Thyroid gland (tissue), 4 donors: ENCODE measurements around the gene RIPK3. TPM values are rescaled to one million over a fixed set of nuclear protein-coding genes. Genes with fewer than 3 reads are reported as not detected.

Source experiments
- DNase-seq, 2 donors: peaks; one replicate each; pipeline ENCODE4 v3.0.0-alpha.2; 2019
- H3K27ac ChIP-seq, 3 donors: fragments of 200-600 bp; sonication (generic); 1 replicate in 2 of 3; 2 replicates in 1 of 3; pipeline ENCODE4 v1.5.1; 2016 to 2019; ENCODE audit warnings: mild to moderate bottlenecking in 1 of 3, moderate library complexity in 1 of 3
- H3K27me3 ChIP-seq: fragments of 200-600 bp; sonication (generic); one replicate; pipeline ENCODE4 v1.5.1; 2019
- H3K36me3 ChIP-seq, 2 donors: fragments of 200-600 bp; sonication (generic); one replicate each; pipeline ENCODE4 v1.5.1; 2016 to 2019
- H3K4me1 ChIP-seq, 2 donors: fragments of 200-600 bp; sonication (generic); one replicate each; pipeline ENCODE4 v1.5.1; 2017 to 2019
- H3K4me3 ChIP-seq, 3 donors: fragments of 200-600 bp; sonication (generic); replicated peaks in 1 of 3; 1 replicate in 2 of 3; 2 replicates in 1 of 3; pipeline ENCODE4 v1.5.1; 2016; ENCODE audit warnings: mild to moderate bottlenecking in 1 of 3
- H3K9me3 ChIP-seq: fragments of 200-600 bp; sonication (generic); one replicate; pipeline ENCODE4 v1.5.1; 2017
- CTCF ChIP-seq, 6 experiments: fragments of 200-600 bp in 3 of 6; fragments of 450-650 bp in 3 of 6; sonication (generic) in 3 of 6; IDR thresholded peaks; one replicate each; pipeline ENCODE4 v1.5.1; 2016 to 2019; ENCODE audit warnings: antibody characterized with exemption in 6 of 6, mild to moderate bottlenecking in 2 of 6, inconsistent platforms in 1 of 6, moderate library complexity in 1 of 6
- POLR2A ChIP-seq, 2 donors: fragments of 450-650 bp; IDR thresholded peaks; one replicate each; pipeline ENCODE4 v1.6.1; 2017; ENCODE audit warnings: antibody characterized with exemption in 2 of 2, mild to moderate bottlenecking in 2 of 2, moderate library complexity in 1 of 2
- WGBS, 2 donors: methylation state at CpG; one replicate each; pipeline ENCODE4 v1.1.5; 2017; 5-methylcytosine and 5-hydroxymethylcytosine counted together
- intact Hi-C: fragments of 100-400 bp; cut with DNase I; formaldehyde crosslinking; loops from one replicate; pipeline ENCODE4 v1.15.1; 2023
- small RNA-seq: library from RNA; depleted of rRNA; stranded (forward); fragments of <200 nt; gene quantifications from one replicate; pipeline ENCODE3, GENCODE V24; 2016
- total RNA-seq, 4 donors: library from RNA; depleted of rRNA; stranded (reverse); fragments of >200 nt; gene quantifications; one replicate each; pipeline ENCODE4 v1.2.3, GENCODE V29; 2016

Gene RIPK3
- total RNA-seq, 4 donors from 2014 or later: 12.4 to 21.3 (median 18.4) TPM

- no peaks in the 10 kb centered on the region for H3K9me3 ChIP-seq
- H3K4me3 ChIP-seq: no peak overlapping the region
- peaks cover 4 to 12% of the 10 kb centered on the region in 2 donors for H3K4me1 ChIP-seq
- intact Hi-C loops: no loop called here
- TF ChIP-seq CTCF (IDR thresholded peaks at IDR 0.05) (no peak), POLR2A (IDR thresholded peaks at IDR 0.05) (no peak)
- no peaks in the 10 kb centered on the region for H3K27me3 ChIP-seq
- WGBS, 2 donors: 98% methylated on average over 5 of the region's 5 CpGs
- no peak for DNase-seq
- H3K36me3 ChIP-seq: peaks cover 7 to 13% of the 10 kb centered on the region in 2 donors
- H3K27ac ChIP-seq: no peak overlapping the region
These were observed 52.8 kb downstream of the RIPK3 start for GRCh38 chr14:24286996-24287395.

Small RNA genes within 50 kb of the gene (small RNA-seq; reads per million reads assigned to genes)
- not detected for gene RF00026

Other genes starting within 250 kb of the RIPK3 start
- gene PCK2, start 245.7 kb downstream of the RIPK3 start, total RNA-seq: 10 to 100 TPM; 29.8 to 47.4 (median 39.3) TPM
- gene DCAF11, start 225.2 kb downstream of the RIPK3 start, total RNA-seq: 100 to 1,000 TPM in 3 of 4 donors, 10 to 100 TPM in 1; 90.6 to 155 (median 132) TPM
- 10 to 100 TPM in 2 of 4 donors, 1 to 10 TPM in 2; 2.1 to 11.7 (median 8.4) TPM for gene NRL, start 225.0 kb downstream of the RIPK3 start, total RNA-seq
- gene FITM1, start 209.3 kb downstream of the RIPK3 start, total RNA-seq: 1 to 10 TPM in 2 of 4 donors, under 1 TPM in 1, not detected in 1; 0.63 to 3.5 (median 2.7) TPM
- gene PSME1, start 203.8 kb downstream of the RIPK3 start, total RNA-seq: 100 to 1,000 TPM; 117 to 193 (median 186) TPM
- gene EMC9, start 198.4 kb downstream of the RIPK3 start, total RNA-seq: 10 to 100 TPM in 3 of 4 donors, 1 to 10 TPM in 1; 8.3 to 25.5 (median 16.9) TPM
- 10 to 100 TPM; 31.3 to 66.6 (median 47.5) TPM for gene PSME2, start 193.4 kb downstream of the RIPK3 start, total RNA-seq
- 100 to 1,000 TPM in 1 of 4 donors, 10 to 100 TPM in 3; 30.6 to 106 (median 67.6) TPM for gene RNF31, start 192.5 kb downstream of the RIPK3 start, total RNA-seq
- 10 to 100 TPM; 55.1 to 92.3 (median 70.0) TPM for gene IRF9, start 178.7 kb downstream of the RIPK3 start, total RNA-seq
- gene REC8, start 167.9 kb downstream of the RIPK3 start, total RNA-seq: 1 to 10 TPM; 4.1 to 7.1 (median 5.4) TPM
- gene IPO4, start 151.2 kb downstream of the RIPK3 start, total RNA-seq: 10 to 100 TPM; 28.1 to 49.0 (median 31.3) TPM
- 100 to 1,000 TPM in 3 of 4 donors, 10 to 100 TPM in 1; 92.0 to 114 (median 107) TPM for gene TM9SF1, start 144.6 kb downstream of the RIPK3 start, total RNA-seq
- gene TSSK4, start 134.3 kb downstream of the RIPK3 start, total RNA-seq: not detected
- gene CHMP4A, start 126.5 kb downstream of the RIPK3 start, total RNA-seq: 10 to 100 TPM; 26.5 to 60.2 (median 46.2) TPM
- 10 to 100 TPM; 13.1 to 55.9 (median 25.4) TPM for gene MDP1, start 123.9 kb downstream of the RIPK3 start, total RNA-seq
- 100 to 1,000 TPM; 149 to 317 (median 172) TPM for gene NEDD8, start 107.6 kb downstream of the RIPK3 start, total RNA-seq
- 100 to 1,000 TPM in 2 of 4 donors, 10 to 100 TPM in 2; 68.8 to 237 (median 110) TPM for gene GMPR2, start 107.1 kb downstream of the RIPK3 start, total RNA-seq
- 100 to 1,000 TPM in 1 of 4 donors, 10 to 100 TPM in 3; 67.3 to 101 (median 71.6) TPM for gene TINF2, start 97.4 kb downstream of the RIPK3 start, total RNA-seq
- gene TGM1, start 76.8 kb downstream of the RIPK3 start, total RNA-seq: 1 to 10 TPM; 1.9 to 2.8 (median 2.0) TPM
- gene RABGGTA, start 68.4 kb downstream of the RIPK3 start, total RNA-seq: 10 to 100 TPM; 29.8 to 44.8 (median 33.5) TPM
- gene DHRS1, start 40.2 kb downstream of the RIPK3 start, total RNA-seq: 10 to 100 TPM; 35.2 to 59.3 (median 38.3) TPM
- gene NOP9, start 40.1 kb downstream of the RIPK3 start, total RNA-seq: 10 to 100 TPM; 16.4 to 22.3 (median 20.7) TPM
- 10 to 100 TPM in 1 of 4 donors, 1 to 10 TPM in 3; 4.6 to 13.0 (median 9.5) TPM for gene CIDEB, start 32.0 kb downstream of the RIPK3 start, total RNA-seq
- 10 to 100 TPM in 2 of 4 donors, 1 to 10 TPM in 2; 6.8 to 18.5 (median 10.9) TPM for gene LTB4R2, start 29.9 kb downstream of the RIPK3 start, total RNA-seq
- gene LTB4R, start 28.5 kb downstream of the RIPK3 start, total RNA-seq: 1 to 10 TPM; 4.2 to 7.4 (median 4.3) TPM
- 10 to 100 TPM; 35.2 to 65.4 (median 48.8) TPM for gene ADCY4, start 4.9 kb downstream of the RIPK3 start, total RNA-seq
- 10 to 100 TPM; 19.4 to 41.3 (median 38.6) TPM for gene NFATC4, start 28.2 kb upstream of the RIPK3 start, total RNA-seq
- 10 to 100 TPM; 11.7 to 19.9 (median 12.3) TPM for gene NYNRIN, start 59.0 kb upstream of the RIPK3 start, total RNA-seq
- gene CBLN3, start 89.7 kb upstream of the RIPK3 start, total RNA-seq: 1 to 10 TPM; 1.7 to 3.4 (median 2.3) TPM
- 10 to 100 TPM; 46.9 to 75.0 (median 48.3) TPM for gene KHNYN, start 90.0 kb upstream of the RIPK3 start, total RNA-seq
- 10 to 100 TPM; 35.1 to 75.6 (median 49.2) TPM for gene SDR39U1, start 102.8 kb upstream of the RIPK3 start, total RNA-seq
- gene CMA1, start 168.3 kb upstream of the RIPK3 start, total RNA-seq: not detected
- gene CTSG, start 236.3 kb upstream of the RIPK3 start, total RNA-seq: under 1 TPM in 1 of 4 donors, not detected in 3; 0.67 TPM